Caco-2 (cell line): ENCODE measurements around the gene POLR2I. TPM values are rescaled to one million over a fixed set of nuclear protein-coding genes. Genes with fewer than 3 reads are reported as not detected.

ENCODE experiments used
- BruUV-seq: library from RNA; stranded (reverse); fragments of 400-500 nt; replicated peaks from 2 replicates; lab custom pipeline; 2021; lab: Mats Ljungman, UMichigan
- CTCF ChIA-PET: fragments of 300-600 bp; sonication (Branson Sonifier 250); formaldehyde crosslinking; loops from one replicate; lab custom pipeline; 2022; ENCODE audit warnings: antibody characterized with exemption; lab: Charles Lee
- POLR2A ChIA-PET: fragments of 300-600 bp; sonication (Branson Sonifier 250); formaldehyde crosslinking; loops from one replicate; lab custom pipeline; 2022; ENCODE audit warnings: antibody characterized with exemption; lab: Charles Lee
- DNase-seq, 2 experiments: peaks; one replicate each; pipeline versions ENCODE4 v3.0.0 to v3.0.0-alpha.2; 2020 to 2022
- H3K27me3 ChIP-seq: replicated peaks from 2 replicates; pipeline ENCODE4 v1.6.0; 2011; ENCODE audit warnings: low read length; ENCODE audit not compliant: control insufficient read depth, insufficient read depth
- H3K36me3 ChIP-seq: 2 replicates; pipeline ENCODE4 v1.5.1; 2011; ENCODE audit warnings: low read length; ENCODE audit not compliant: control insufficient read depth, insufficient read depth
- H3K4me1 ChIP-seq: fragments of 250-450 bp; sonication (Bioruptor Pico); 2 replicates; pipeline ENCODE4 v1.5.1; 2020; ENCODE audit warnings: mild to moderate bottlenecking
- H3K4me3 ChIP-seq: 2 replicates; pipeline ENCODE4 v1.5.1; 2011; ENCODE audit warnings: low read depth, mild to moderate bottlenecking, control low read depth, low read length
- H3K9me3 ChIP-seq: fragments of 250-450 bp; sonication (Bioruptor Pico); 2 replicates; pipeline ENCODE4 v1.5.1; 2020; ENCODE audit warnings: mild to moderate bottlenecking, moderate library complexity
- H3K27ac Mint-ChIP-seq: one replicate; pipeline ENCODE4 v1.8.0; 2022; ENCODE audit warnings: mixed read lengths; ENCODE audit not compliant: unreplicated experiment
- H3K27me3 Mint-ChIP-seq: one replicate; pipeline ENCODE4 v1.8.0; 2022; ENCODE audit warnings: mixed read lengths; ENCODE audit not compliant: insufficient read depth, unreplicated experiment
- H3K36me3 Mint-ChIP-seq: one replicate; pipeline ENCODE4 v1.8.0; 2022; ENCODE audit warnings: mild to moderate bottlenecking, mixed read lengths; ENCODE audit not compliant: insufficient read depth, unreplicated experiment
- H3K4me1 Mint-ChIP-seq: one replicate; pipeline ENCODE4 v1.8.0; 2022; ENCODE audit warnings: low read depth, mixed read lengths; ENCODE audit not compliant: unreplicated experiment
- H3K4me3 Mint-ChIP-seq: one replicate; pipeline ENCODE4 v1.8.0; 2022; ENCODE audit warnings: mild to moderate bottlenecking, moderate library complexity, mixed read lengths; ENCODE audit not compliant: unreplicated experiment
- H3K9me3 Mint-ChIP-seq: one replicate; pipeline ENCODE4 v1.8.0; 2022; ENCODE audit warnings: mixed read lengths; ENCODE audit not compliant: unreplicated experiment
- CTCF ChIP-seq, 2 experiments: fragments of 200-600 bp in 1 of 2; IDR thresholded peaks; 1 replicate in 1 of 2; 2 replicates in 1 of 2; pipeline versions ENCODE4 v1.5.1 to v1.8.0; 2011 to 2022; ENCODE audit warnings: antibody characterized with exemption in 1 of 2, control low read depth in 1 of 2, inconsistent platforms in 1 of 2, low read depth in 1 of 2, low read length in 1 of 2, mild to moderate bottlenecking in 1 of 2, moderate library complexity in 1 of 2; ENCODE audit not compliant: insufficient read depth in 1 of 2, severe bottlenecking in 1 of 2, unreplicated experiment in 1 of 2
- intact Hi-C: fragments of 100-400 bp; cut with micrococcal nuclease; formaldehyde crosslinking; loops from one replicate; pipeline ENCODE4 v1.10.0; 2022; ENCODE audit not compliant: unreplicated experiment
- total RNA-seq: library from RNA; stranded (reverse); gene quantifications from 2 replicates; pipeline ENCODE4 v1.2.3, GENCODE V29; 2022

Gene POLR2I
- total RNA-seq, 1 experiment from 2014 or later = 129 TPM

- Mint-ChIP-seq H3K27me3 (no peaks in the 10 kb centered on the region), H3K9me3 (peaks cover 9% of the 10 kb centered on the region), H3K4me3 (peak overlapping the region; percentile 93), H3K27ac (no peak overlapping the region), H3K36me3 (peaks cover 57% of the 10 kb centered on the region), H3K4me1 (peaks cover 12% of the 10 kb centered on the region)
- no peak for TF ChIP-seq CTCF (IDR thresholded peaks at IDR 0.05; ENCODE audit: insufficient read depth in 1 of 2, low read depth in 1 of 2, low read length in 1 of 2, severe bottlenecking in 1 of 2, unreplicated experiment in 1 of 2)
- Histone ChIP-seq H3K36me3 (peaks cover 8% of the 10 kb centered on the region), H3K27me3 (no peaks in the 10 kb centered on the region), H3K9me3 (no peaks in the 10 kb centered on the region; the same call in 1 of the 2 replicates), H3K4me1 (peaks cover 7% of the 10 kb centered on the region), H3K4me3 (no peak overlapping the region)
- no TSS peak for BruUV-seq
- DNase-seq = no peak
- POLR2A ChIA-PET = no interaction called here
- intact Hi-C loops = no loop called here
- CTCF ChIA-PET = no interaction called here
Measured at GRCh38 chr19:36142046-36142445, 27.4 kb upstream of the POLR2I start.

GRCh38 chr19:36141039-36141927 is 26.6 kb upstream of the POLR2I start:
- BruUV-seq = no TSS peak
- intact Hi-C loops = no loop called here
- Mint-ChIP-seq H3K27ac (peak overlapping the region; percentile 91), H3K4me1 (peaks cover 20% of the 10 kb centered on the region), H3K4me3 (peak overlapping the region; percentile 93), H3K36me3 (peaks cover 49% of the 10 kb centered on the region), H3K9me3 (peaks cover 9% of the 10 kb centered on the region), H3K27me3 (no peaks in the 10 kb centered on the region)
- peak; percentile 90 to 91 for DNase-seq
- no peak for TF ChIP-seq CTCF (IDR thresholded peaks at IDR 0.05; ENCODE audit: insufficient read depth in 1 of 2, low read depth in 1 of 2, low read length in 1 of 2, severe bottlenecking in 1 of 2, unreplicated experiment in 1 of 2)
- H3K4me1 ChIP-seq = peaks cover 7% of the 10 kb centered on the region
- no peaks in the 10 kb centered on the region; the same call in 1 of the 2 replicates for H3K9me3 ChIP-seq
- no peaks in the 10 kb centered on the region for H3K27me3 ChIP-seq
- H3K36me3 ChIP-seq = peaks cover 7% of the 10 kb centered on the region
- CTCF ChIA-PET = no interaction called here
- H3K4me3 ChIP-seq = peak overlapping the region; percentile 70
- POLR2A ChIA-PET = interaction anchor here (0.6 to 2.0 kb wide), 2 partner anchors 13 to 74 kb away, joined by 6 to 10 read pairs; no protein-coding TSS in a partner anchor

- POLR2A ChIA-PET = interaction anchor here (0.6 to 2.0 kb wide), 5 partner anchors 13 to 173 kb away, joined by 4 to 12 read pairs (median 6); partner anchors contain the start of genes ZNF146 and ZNF565
- H3K27me3 ChIP-seq = no peaks in the 10 kb centered on the region
- TF ChIP-seq CTCF (IDR thresholded peaks at IDR 0.05; ENCODE audit: insufficient read depth in 1 of 2, low read depth in 1 of 2, low read length in 1 of 2, severe bottlenecking in 1 of 2, unreplicated experiment in 1 of 2) = no peak
- Mint-ChIP-seq H3K9me3 (peaks cover 9% of the 10 kb centered on the region), H3K4me1 (peaks cover 21% of the 10 kb centered on the region), H3K27me3 (no peaks in the 10 kb centered on the region), H3K27ac (peak overlapping the region; percentile 91), H3K36me3 (peaks cover 43% of the 10 kb centered on the region), H3K4me3 (peak overlapping the region; percentile 93)
- H3K4me1 ChIP-seq = peaks cover 7% of the 10 kb centered on the region
- intact Hi-C loops = no loop called here
- TSS peak; percentile 80 for BruUV-seq
- no peaks in the 10 kb centered on the region; the same call in 1 of the 2 replicates for H3K9me3 ChIP-seq
- peaks cover 4% of the 10 kb centered on the region; the same call in 1 of the 2 replicates for H3K36me3 ChIP-seq
- CTCF ChIA-PET = interaction anchor here (1.5 kb wide), 1 partner anchor 12 kb away, joined by 10 read pairs; no protein-coding TSS in a partner anchor
- H3K4me3 ChIP-seq = peak overlapping the region; percentile 70
- DNase-seq = peak; percentile 56 to 72
Measured at GRCh38 chr19:36140304-36141038, 25.8 kb upstream of the POLR2I start.
